GM21447 (cell line): Measurements from ENCODE around the gene ZC2HC1B.

Source experiments
- ATAC-seq: cut with Tn5 transposase; IDR thresholded peaks from one replicate; pipeline ENCODE4 v1.9.1; 2021; ENCODE audit not compliant: unreplicated experiment

ZC2HC1B gene

GRCh38 chr6:143929975-143930374 is 65.7 kb downstream of the ZC2HC1B start:
- no peak for ATAC-seq

- ATAC-seq, result no peak
Observed at GRCh38 chr6:143934331-143934730, 70.1 kb downstream of the ZC2HC1B start.

- ATAC-seq, result no peak
Observed at GRCh38 chr6:143934867-143935266, 70.6 kb downstream of the ZC2HC1B start.

DNA sequence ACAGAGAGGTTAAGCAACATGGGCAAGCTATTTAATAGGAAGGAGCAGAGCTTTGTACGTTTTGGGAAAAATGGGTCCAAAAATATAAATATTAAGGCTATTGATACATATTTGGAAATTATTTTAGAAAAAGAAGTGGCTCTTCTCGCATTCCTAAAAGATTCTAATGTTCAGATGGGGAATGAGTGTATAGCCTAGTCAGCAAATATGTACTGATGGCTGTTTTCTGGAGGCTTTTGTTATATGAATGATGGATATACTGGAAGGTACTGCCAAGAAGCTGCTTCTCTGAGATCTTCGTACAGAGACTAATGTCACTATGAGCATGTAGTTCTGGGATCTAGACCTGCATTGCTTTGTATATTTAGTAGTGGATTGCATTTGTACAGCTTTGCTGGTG is 72.1 kb downstream of the ZC2HC1B start:
- ATAC-seq, result no peak

- ATAC-seq, result no peak
Observed at GRCh38 chr6:143936778-143937667, 72.7 kb downstream of the ZC2HC1B start.

- ATAC-seq, result no peak
Observed at GRCh38 chr6:143937668-143937970, 73.3 kb downstream of the ZC2HC1B start.

DNA sequence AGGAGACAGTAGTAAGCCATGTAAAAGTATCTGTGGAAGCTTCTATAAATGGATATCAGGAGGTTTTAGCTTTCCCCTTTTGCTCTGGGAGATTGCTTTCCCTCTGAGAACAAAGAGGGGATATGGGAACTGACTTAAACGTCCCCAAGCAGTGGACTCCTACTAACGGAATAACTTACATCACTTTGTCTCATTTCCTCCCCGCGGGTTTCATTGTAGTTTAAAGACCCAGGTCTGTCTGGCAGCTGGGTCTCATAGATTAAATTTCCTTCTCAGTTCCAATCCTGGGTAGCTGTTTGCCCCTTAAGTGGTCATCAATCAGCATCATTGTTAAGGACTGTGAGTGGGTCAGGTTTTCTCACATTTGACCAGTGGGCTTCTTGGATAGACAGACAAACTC is 75.1 kb downstream of the ZC2HC1B start:
- ATAC-seq, result no peak

GRCh38 chr6:143940011-143940597 is 75.8 kb downstream of the ZC2HC1B start:
- peak; percentile 98 for ATAC-seq

DNA sequence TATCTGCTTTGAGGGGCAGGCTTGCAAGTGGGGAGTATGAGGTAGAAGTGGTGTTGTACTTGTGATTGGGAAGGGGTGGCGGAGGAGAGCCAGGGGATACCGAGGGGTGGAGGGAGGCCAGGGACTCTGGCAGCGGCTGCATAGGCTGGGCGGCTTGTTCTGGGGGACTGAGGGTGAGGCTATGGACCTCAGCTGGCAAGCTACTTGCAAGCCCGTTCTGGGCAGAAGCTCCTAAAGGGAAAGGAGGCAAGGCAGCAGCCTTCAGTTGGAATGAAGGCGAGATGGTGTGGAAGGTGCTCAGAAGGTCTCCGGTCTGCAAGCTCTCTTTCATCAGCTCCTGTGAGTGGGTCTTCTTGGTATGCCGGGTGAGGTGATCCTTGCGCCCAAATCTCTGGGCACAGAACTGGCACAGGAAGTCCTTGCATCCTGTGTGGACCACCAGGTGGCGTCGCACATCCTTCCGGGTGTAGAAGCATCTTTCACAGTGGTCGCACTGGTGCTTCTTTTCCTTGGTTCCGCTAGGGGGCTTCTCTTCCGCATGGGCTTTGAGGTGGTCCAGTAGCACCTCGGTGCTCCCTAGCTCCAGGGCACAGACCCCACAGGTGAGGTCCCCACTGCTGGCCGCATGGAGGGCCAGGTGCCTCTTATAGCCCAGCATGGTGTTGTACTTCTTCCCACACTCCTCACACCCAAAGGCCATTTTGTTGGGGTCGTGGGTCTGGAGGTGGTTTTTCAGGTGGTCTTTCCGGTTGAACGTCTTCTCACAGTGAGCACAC is 77.8 kb downstream of the ZC2HC1B start:
- no peak for ATAC-seq

GRCh38 chr6:143948208-143948607 is 83.9 kb downstream of the ZC2HC1B start:
- ATAC-seq, result no peak

- no peak for ATAC-seq
Observed at GRCh38 chr6:143949535-143949934, 85.3 kb downstream of the ZC2HC1B start.

DNA sequence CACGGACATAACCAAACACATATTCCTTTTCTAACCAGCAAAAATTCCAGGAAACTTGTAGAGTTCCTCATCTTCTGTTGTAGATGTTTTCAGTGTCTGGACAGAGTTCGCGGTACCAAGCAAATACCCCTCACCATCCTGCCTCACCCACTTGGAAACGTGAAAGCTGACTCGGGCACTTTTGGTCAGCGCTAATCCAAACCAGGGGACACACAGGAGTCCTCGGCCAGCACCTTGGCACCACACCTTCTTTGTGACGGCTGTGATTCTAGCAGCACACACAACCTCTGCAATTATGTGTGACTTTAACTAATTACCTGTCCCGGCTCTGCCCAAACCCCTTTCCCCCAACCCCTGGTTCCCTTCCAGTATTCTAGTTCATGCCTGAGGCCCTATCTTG is 85.7 kb downstream of the ZC2HC1B start:
- ATAC-seq, result no peak

GRCh38 chr6:143950875-143951274 is 86.6 kb downstream of the ZC2HC1B start:
- no peak for ATAC-seq

GRCh38 chr6:143952060-143952778 is 87.9 kb downstream of the ZC2HC1B start:
- no peak for ATAC-seq

DNA sequence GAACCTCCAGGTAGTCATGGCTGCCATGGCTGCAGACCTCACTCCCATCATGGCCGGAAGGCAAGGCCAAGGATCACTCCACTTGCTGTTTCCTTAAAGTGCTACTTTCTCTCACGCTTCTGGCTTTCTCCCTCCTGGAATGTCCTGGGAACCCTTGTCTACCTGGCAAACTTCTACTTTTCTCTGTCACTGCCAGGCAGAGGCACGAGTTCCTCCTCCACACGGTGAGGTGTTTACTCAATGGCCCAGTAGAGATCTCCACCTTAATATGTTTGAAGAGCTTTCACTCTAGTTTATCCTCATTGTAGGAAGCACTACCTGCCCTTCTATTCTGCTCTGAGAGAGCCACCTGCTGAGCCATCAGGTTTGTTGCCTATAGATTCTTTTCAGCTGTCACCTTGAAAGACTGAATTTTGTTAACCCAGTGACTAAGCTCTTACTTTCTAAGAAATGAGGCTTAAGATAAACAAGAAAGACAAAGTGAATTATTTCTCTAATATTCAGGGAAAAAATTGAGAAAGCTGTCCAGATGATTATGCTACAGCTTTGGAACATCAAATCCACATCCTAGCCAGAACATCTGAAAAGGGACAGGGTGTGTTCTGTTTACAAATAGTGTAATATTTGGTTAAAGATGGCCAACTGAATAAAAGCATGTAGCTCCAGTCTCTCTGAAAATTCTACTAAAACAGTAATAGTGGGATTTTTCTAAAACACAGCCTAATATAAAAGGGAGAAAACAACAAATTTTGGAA is 88.8 kb downstream of the ZC2HC1B start:
- ATAC-seq, result no peak

GRCh38 chr6:143953922-143954321 is 89.6 kb downstream of the ZC2HC1B start:
- ATAC-seq, result no peak

- no peak for ATAC-seq
Observed at GRCh38 chr6:143955971-143956370, 91.7 kb downstream of the ZC2HC1B start.

DNA sequence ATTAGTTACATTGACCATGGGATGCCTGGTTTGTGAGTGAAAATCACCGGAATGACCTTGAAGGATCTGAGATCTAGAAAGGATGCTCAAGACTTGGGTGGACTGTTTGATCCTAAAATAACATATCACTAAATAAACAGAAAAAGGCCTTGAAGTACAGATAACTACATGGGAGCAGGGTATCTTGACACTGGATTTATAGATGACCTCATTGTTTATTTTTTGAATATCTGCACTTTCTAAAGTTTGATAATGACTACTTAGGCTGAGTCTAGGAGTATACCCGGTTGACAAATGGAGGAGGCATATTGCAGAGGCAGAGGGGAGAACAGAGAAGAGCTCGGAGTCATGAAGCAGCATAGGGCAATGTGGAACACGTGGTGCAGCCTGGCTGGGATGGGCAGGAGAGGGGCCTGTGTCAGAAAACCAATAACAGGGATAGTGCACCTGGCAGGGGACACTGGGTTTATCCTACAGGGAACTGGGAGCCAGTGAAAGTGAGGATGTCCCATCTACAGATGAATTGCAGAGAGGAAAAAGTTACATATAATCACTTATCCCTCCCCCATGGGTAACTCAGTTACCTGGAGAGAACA is 93.5 kb downstream of the ZC2HC1B start:
- no peak for ATAC-seq

GRCh38 chr6:143958839-143959399 is 94.6 kb downstream of the ZC2HC1B start:
- no peak for ATAC-seq

DNA sequence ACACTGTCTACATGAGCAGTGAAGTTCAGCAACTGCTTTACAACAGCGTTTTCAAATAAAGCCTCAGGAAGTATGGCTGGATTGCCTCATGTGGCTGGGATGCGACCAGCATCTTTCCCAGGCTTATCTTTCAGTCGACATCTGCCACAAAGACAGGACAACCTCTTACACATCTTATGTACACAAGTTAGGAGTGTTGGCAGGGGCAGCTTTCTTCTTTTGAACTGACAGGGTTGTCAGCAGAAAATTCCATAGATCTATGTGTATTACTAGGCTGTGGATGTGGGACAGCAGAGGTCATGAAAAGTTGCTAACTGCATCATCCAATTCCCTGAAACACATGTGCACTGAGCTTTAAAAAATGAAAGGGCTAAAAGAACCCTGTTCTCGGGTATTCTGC is 95.7 kb downstream of the ZC2HC1B start:
- ATAC-seq, result no peak
